ENCODE measurements around the gene FRMD4A.

GRCh38 chr10:13671904-13672303 lies 658.8 kb downstream of the FRMD4A start:
- TF ChIP-seq EP300 (IDR thresholded peaks at IDR 0.05) = no peak
- no peak for TF ChIP-seq CTCF (IDR thresholded peaks at IDR 0.05)
- no peak for TF ChIP-seq POLR2A (IDR thresholded peaks at IDR 0.05)
- no peak for TF ChIP-seq POLR2AphosphoS5 (IDR thresholded peaks at IDR 0.05)

Data from upper lobe of left lung (tissue), 4 donors.